ENCODE measurements around the gene DCST1. TPM values are rescaled to one million over a fixed set of nuclear protein-coding genes. Genes with fewer than 3 reads are reported as not detected.

The DCST1 gene
- total and polyA plus RNA-seq, 2 of the 13 experiments (the other 11 are each of a cell fraction or from before 2014, with no cell fraction given) = 0.04 TPM; not detected in 1

- TF ChIP-seq ZBTB43 (CRISPR knock-in tag; conservative IDR thresholded peaks at IDR 0.05) (no peak), CEBPG (CRISPR knock-in tag; IDR thresholded peaks at IDR 0.05) (no peak), HNRNPH1 (optimal IDR thresholded peaks at IDR 0.05; ENCODE audit: low read depth, low read length) (no peak), HNRNPUL1 (IDR thresholded peaks at IDR 0.05; ENCODE audit: low read depth, low read length) (no peak), ZNF879 (CRISPR knock-in tag; IDR thresholded peaks at IDR 0.05) (no peak), ZNF614 (CRISPR knock-in tag; IDR thresholded peaks at IDR 0.05; ENCODE audit: borderline replicate concordance) (no peak), MAX (IDR thresholded peaks at IDR 0.05) (peak; percentile 49), HNRNPL (IDR thresholded peaks at IDR 0.05; ENCODE audit: low read depth, low read length) (no peak), ZNF136 (CRISPR knock-in tag; IDR thresholded peaks at IDR 0.05; ENCODE audit: low read depth) (no peak), NFE2L1 (CRISPR knock-in tag; IDR thresholded peaks at IDR 0.05; ENCODE audit: borderline replicate concordance) (no peak), CCDC6 (CRISPR knock-in tag; IDR thresholded peaks at IDR 0.05) (no peak), ZNF652 (CRISPR knock-in tag; IDR thresholded peaks at IDR 0.05; ENCODE audit: borderline replicate concordance, low read depth) (no peak), ZEB1 (IDR thresholded peaks at IDR 0.05; ENCODE audit: insufficient replicate concordance, low read depth) (no peak), THYN1 (CRISPR knock-in tag; IDR thresholded peaks at IDR 0.05; ENCODE audit: borderline replicate concordance, low read depth) (no peak), KDM2A (CRISPR knock-in tag; IDR thresholded peaks at IDR 0.05; ENCODE audit: borderline replicate concordance, low read depth) (0 out of 2 replicates have a peak, but pooled peaks have one; percentile 34), ZC3H4 (CRISPR knock-in tag; IDR thresholded peaks at IDR 0.05; ENCODE audit: borderline replicate concordance) (no peak), ELK4 (CRISPR knock-in tag; IDR thresholded peaks at IDR 0.05; ENCODE audit: borderline replicate concordance) (no peak), ZBTB34 (CRISPR knock-in tag; IDR thresholded peaks at IDR 0.05) (no peak), ZMYM4 (CRISPR knock-in tag; IDR thresholded peaks at IDR 0.05) (no peak), ZKSCAN1 (IDR thresholded peaks at IDR 0.05; ENCODE audit: low read length) (no peak), DMAP1 (CRISPR knock-in tag; IDR thresholded peaks at IDR 0.05) (no peak), USF2 (IDR thresholded peaks at IDR 0.05; ENCODE audit: low read depth, low read length) (no peak), USF2 (CRISPR knock-in tag; IDR thresholded peaks at IDR 0.05; ENCODE audit: borderline replicate concordance) (0 out of 2 replicates have a peak, but pooled peaks have one; percentile 47), SIN3B (IDR thresholded peaks at IDR 0.05; ENCODE audit: low read length) (no peak), RNF2 (conservative IDR thresholded peaks at IDR 0.05; ENCODE audit: low read depth) (no peak), ZNF772 (CRISPR knock-in tag; IDR thresholded peaks at IDR 0.05) (0 out of 2 replicates have a peak, but pooled peaks have one; percentile 25), BRCA1 (CRISPR knock-in tag; IDR thresholded peaks at IDR 0.05) (no peak)
These were observed 9.7 kb downstream of the DCST1 start (continued) for GRCh38 chr1:155043301-155043702.
